HG02610 (cell line): ENCODE measurements around the gene OR52B6.
A peak's percentile ranks its signal among the peaks of the same experiment; 100 is the strongest.
"Not testable (repeated sequence)": the region's sequence is repeated elsewhere in the genome, so short reads cannot be mapped to it uniquely, and the experiment has no call there.

Experiments
- ATAC-seq: cut with Tn5 transposase; IDR thresholded peaks from one replicate; pipeline ENCODE4 v1.9.1; 2021; ENCODE audit warnings: mild to moderate bottlenecking, moderate library complexity; ENCODE audit not compliant: unreplicated experiment

The OR52B6 gene

GRCh38 chr11:5580577-5580976, at the start of gene OR52B6:
OR52B6 (plus strand) TSS chr11:5580877; CDS start chr11:5580877, 0 bp downstream.
- no peak for ATAC-seq

- ATAC-seq: no peak
These were observed 49.4 kb upstream of the OR52B6 start for GRCh38 chr11:5531053-5531831.

- no peak for ATAC-seq
These were observed 46.6 kb upstream of the OR52B6 start for GRCh38 chr11:5534046-5534445.

- ATAC-seq: no peak
These were observed 44.2 kb upstream of the OR52B6 start for GRCh38 chr11:5536482-5536881.

GRCh38 chr11:5541427-5541826, 39.2 kb upstream of the OR52B6 start:
- ATAC-seq: no peak

GRCh38 chr11:5546457-5546856, 34.2 kb upstream of the OR52B6 start:
- ATAC-seq: no peak

GRCh38 chr11:5547982-5548381, 32.7 kb upstream of the OR52B6 start:
- ATAC-seq: no peak

- no peak for ATAC-seq
These were observed 32.2 kb upstream of the OR52B6 start, which contains the start of gene OR52H1 for GRCh38 chr11:5548440-5548839. OR52H1 (minus strand) TSS chr11:5548540; CDS start chr11:5545505, 3,035 bp downstream.

GRCh38 chr11:5550440-5551095, 30.1 kb upstream of the OR52B6 start:
- ATAC-seq: peak; percentile 87

- no peak for ATAC-seq
These were observed 27.3 kb upstream of the OR52B6 start for GRCh38 chr11:5553343-5553742.

- ATAC-seq: no peak
These were observed 24.0 kb upstream of the OR52B6 start for GRCh38 chr11:5556596-5557188.

GRCh38 chr11:5557751-5558150, 22.9 kb upstream of the OR52B6 start:
- ATAC-seq: no peak

- ATAC-seq: no peak
These were observed 16.2 kb upstream of the OR52B6 start for GRCh38 chr11:5564259-5565019.

- ATAC-seq: no peak
These were observed 6.0 kb upstream of the OR52B6 start for GRCh38 chr11:5574654-5575053.

- ATAC-seq: no peak
These were observed 5.5 kb upstream of the OR52B6 start for GRCh38 chr11:5575152-5575551.

- no peak for ATAC-seq
These were observed 3.6 kb upstream of the OR52B6 start for GRCh38 chr11:5577101-5577500.

- ATAC-seq: no peak
These were observed 337 bp downstream of the OR52B6 start for GRCh38 chr11:5581014-5581413.

- not testable (repeated sequence) for ATAC-seq
These were observed 3.8 kb downstream of the OR52B6 start for GRCh38 chr11:5584458-5584857.

GRCh38 chr11:5589906-5590305, 9.2 kb downstream of the OR52B6 start:
- ATAC-seq: not testable (repeated sequence)

GRCh38 chr11:5591613-5592012, 10.9 kb downstream of the OR52B6 start:
- ATAC-seq: no peak

GRCh38 chr11:5592615-5593014, 11.9 kb downstream of the OR52B6 start:
- ATAC-seq: no peak
